ENCODE measurements around the gene CHTF8. TPM values are rescaled to one million over a fixed set of nuclear protein-coding genes. Genes with fewer than 3 reads are reported as not detected.

Gene CHTF8
- total RNA-seq, 1 experiment from 2014 or later = 161 TPM

DNA sequence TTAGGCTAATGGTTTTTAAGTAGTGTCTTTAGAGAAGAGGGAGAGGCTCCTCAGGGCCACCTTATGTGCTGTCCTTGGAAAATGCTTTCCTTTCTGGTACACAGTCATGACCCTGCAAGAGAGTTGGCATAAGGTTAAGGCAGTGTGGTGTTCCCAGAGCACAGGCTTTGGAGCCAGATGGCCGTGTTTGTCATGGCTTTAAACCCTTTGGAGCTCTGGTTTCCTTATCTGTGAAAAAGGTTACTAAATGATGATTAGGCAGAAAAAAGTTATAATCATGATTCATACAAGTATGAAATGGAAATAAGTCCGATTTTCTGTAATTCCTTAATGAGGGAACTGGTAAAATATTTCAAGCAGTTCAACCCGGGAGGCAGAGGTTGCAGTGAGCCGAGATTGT is 13.3 kb upstream of the CHTF8 start:
- BruUV-seq (replicated peaks) = no TSS peak
- no peaks in the 10 kb centered on the region for H3K9me2 ChIP-seq (ENCODE audit: insufficient read depth)
- H3K36me3 ChIP-seq (ENCODE audit: low read depth) = peaks cover 42% of the 10 kb centered on the region
- H3K4me3 ChIP-seq = no peak overlapping the region
- H3K4me2 ChIP-seq = no peak overlapping the region
- intact Hi-C loops (cut with micrococcal nuclease; ENCODE audit: unreplicated experiment) = no loop called here
- H3K9me3 ChIP-seq (ENCODE audit: insufficient read depth, low read depth) = no peaks in the 10 kb centered on the region
- TF ChIP-seq, protein P1, sequence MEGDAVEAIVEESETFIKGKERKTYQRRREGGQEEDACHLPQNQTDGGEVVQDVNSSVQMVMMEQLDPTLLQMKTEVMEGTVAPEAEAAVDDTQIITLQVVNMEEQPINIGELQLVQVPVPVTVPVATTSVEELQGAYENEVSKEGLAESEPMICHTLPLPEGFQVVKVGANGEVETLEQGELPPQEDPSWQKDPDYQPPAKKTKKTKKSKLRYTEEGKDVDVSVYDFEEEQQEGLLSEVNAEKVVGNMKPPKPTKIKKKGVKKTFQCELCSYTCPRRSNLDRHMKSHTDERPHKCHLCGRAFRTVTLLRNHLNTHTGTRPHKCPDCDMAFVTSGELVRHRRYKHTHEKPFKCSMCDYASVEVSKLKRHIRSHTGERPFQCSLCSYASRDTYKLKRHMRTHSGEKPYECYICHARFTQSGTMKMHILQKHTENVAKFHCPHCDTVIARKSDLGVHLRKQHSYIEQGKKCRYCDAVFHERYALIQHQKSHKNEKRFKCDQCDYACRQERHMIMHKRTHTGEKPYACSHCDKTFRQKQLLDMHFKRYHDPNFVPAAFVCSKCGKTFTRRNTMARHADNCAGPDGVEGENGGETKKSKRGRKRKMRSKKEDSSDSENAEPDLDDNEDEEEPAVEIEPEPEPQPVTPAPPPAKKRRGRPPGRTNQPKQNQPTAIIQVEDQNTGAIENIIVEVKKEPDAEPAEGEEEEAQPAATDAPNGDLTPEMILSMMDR (conservative IDR thresholded peaks at IDR 0.05) = no peak
- no peak for TF ChIP-seq EZH2 (IDR thresholded peaks at IDR 0.05; ENCODE audit: low read depth)
- DNase-seq = no peak
- H3K4me1 ChIP-seq (replicated peaks; ENCODE audit: insufficient read depth) = no peaks in the 10 kb centered on the region
- no peaks in the 10 kb centered on the region for H3K79me2 ChIP-seq (ENCODE audit: low read depth)
- no peaks in the 10 kb centered on the region for H3K27me3 ChIP-seq (ENCODE audit: insufficient read depth, low read depth)
- peak overlapping the region; percentile 38; the same call in 1 of the 2 replicates for H3K27ac ChIP-seq
- ChIA-PET POLR2A (ENCODE audit: unreplicated experiment) (no interaction called here), CTCF (interaction anchor here (0.7 kb wide), 2 partner anchors 13 to 143 kb away, joined by 3 to 5 read pairs; no protein-coding TSS in a partner anchor)
- H4K20me1 ChIP-seq (ENCODE audit: insufficient read depth) = peaks cover 9% of the 10 kb centered on the region; the same call in 1 of the 2 replicates
- H3F3A ChIP-seq (ENCODE audit: insufficient read depth, low read depth) = peaks cover 29% of the 10 kb centered on the region; the same call in 1 of the 2 replicates
- H2AFZ ChIP-seq = no peak overlapping the region

DNA sequence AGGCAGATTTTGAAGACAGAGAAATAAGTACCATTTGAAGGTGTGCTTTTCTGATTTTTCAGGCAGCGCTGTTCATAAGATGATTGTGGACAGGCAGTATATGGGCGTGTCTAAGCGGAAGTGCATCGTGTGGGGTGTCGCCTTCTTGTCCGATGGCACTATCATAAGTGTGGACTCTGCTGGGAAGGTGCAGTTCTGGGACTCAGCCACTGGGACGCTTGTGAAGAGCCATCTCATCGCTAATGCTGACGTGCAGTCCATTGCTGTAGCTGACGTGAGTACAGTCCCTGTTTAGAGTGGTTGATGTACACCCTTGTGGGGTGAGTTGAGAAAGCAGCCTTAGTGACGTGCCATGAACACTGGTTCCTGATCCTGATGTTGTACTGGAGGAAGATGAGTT is 10.7 kb upstream of the CHTF8 start:
- peaks cover 52% of the 10 kb centered on the region for H3K36me3 ChIP-seq (ENCODE audit: low read depth)
- no peaks in the 10 kb centered on the region for H3K9me3 ChIP-seq (ENCODE audit: insufficient read depth, low read depth)
- no peaks in the 10 kb centered on the region for H3K27me3 ChIP-seq (ENCODE audit: insufficient read depth, low read depth)
- intact Hi-C loops (cut with micrococcal nuclease; ENCODE audit: unreplicated experiment) = no loop called here
- POLR2A ChIA-PET (ENCODE audit: unreplicated experiment) = no interaction called here
- H3K4me1 ChIP-seq (replicated peaks; ENCODE audit: insufficient read depth) = no peaks in the 10 kb centered on the region
- TF ChIP-seq, protein P1 (conservative IDR thresholded peaks at IDR 0.05) = no peak
- TF ChIP-seq EZH2 (IDR thresholded peaks at IDR 0.05; ENCODE audit: low read depth) = no peak
- H4K20me1 ChIP-seq (ENCODE audit: insufficient read depth) = peaks cover 9% of the 10 kb centered on the region; the same call in 1 of the 2 replicates
- no peak overlapping the region for H3K4me2 ChIP-seq
- H3F3A ChIP-seq (ENCODE audit: insufficient read depth, low read depth) = peaks cover 23% of the 10 kb centered on the region; the same call in 1 of the 2 replicates
- CTCF ChIA-PET = no interaction called here
- H3K27ac ChIP-seq = no peak overlapping the region
- BruUV-seq (replicated peaks) = no TSS peak
- H2AFZ ChIP-seq = no peak overlapping the region
- H3K79me2 ChIP-seq (ENCODE audit: low read depth) = no peaks in the 10 kb centered on the region
- no peaks in the 10 kb centered on the region for H3K9me2 ChIP-seq (ENCODE audit: insufficient read depth)
- no peak overlapping the region for H3K4me3 ChIP-seq
- no peak for DNase-seq

DNA sequence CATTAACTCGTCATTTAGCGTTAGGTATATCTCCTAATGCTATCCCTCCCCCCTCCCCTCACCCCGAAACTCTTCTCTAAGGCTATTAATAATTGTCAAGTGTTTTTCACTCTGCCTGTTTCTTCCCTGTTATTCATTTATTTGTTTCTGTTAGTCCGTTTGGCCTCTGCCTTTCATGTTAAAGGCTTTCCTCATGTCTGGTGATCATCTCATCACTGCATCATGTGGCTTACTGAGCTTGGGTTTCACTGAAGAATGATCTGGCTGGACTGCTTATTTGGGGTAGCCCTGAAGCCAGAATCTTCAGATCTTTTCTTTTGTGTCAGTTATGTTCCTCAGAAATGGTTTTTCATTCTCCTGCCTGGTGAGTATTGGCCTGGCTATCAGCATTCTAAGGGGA is 9.5 kb upstream of the CHTF8 start:
- peaks cover 9% of the 10 kb centered on the region; the same call in 1 of the 2 replicates for H4K20me1 ChIP-seq (ENCODE audit: insufficient read depth)
- TF ChIP-seq EZH2 (IDR thresholded peaks at IDR 0.05; ENCODE audit: low read depth) = no peak
- TF ChIP-seq, protein P1 (conservative IDR thresholded peaks at IDR 0.05) = no peak
- no peak for DNase-seq
- CTCF ChIA-PET = no interaction called here
- no peaks in the 10 kb centered on the region for H3K9me3 ChIP-seq (ENCODE audit: insufficient read depth, low read depth)
- peaks cover 63% of the 10 kb centered on the region for H3K36me3 ChIP-seq (ENCODE audit: low read depth)
- intact Hi-C loops (cut with micrococcal nuclease; ENCODE audit: unreplicated experiment) = no loop called here
- H2AFZ ChIP-seq = no peak overlapping the region
- H3K27me3 ChIP-seq (ENCODE audit: insufficient read depth, low read depth) = no peaks in the 10 kb centered on the region
- H3K4me3 ChIP-seq = no peak overlapping the region
- H3K9me2 ChIP-seq (ENCODE audit: insufficient read depth) = no peaks in the 10 kb centered on the region
- H3F3A ChIP-seq (ENCODE audit: insufficient read depth, low read depth) = peaks cover 19% of the 10 kb centered on the region; the same call in 1 of the 2 replicates
- no peaks in the 10 kb centered on the region for H3K4me1 ChIP-seq (replicated peaks; ENCODE audit: insufficient read depth)
- no peak overlapping the region for H3K27ac ChIP-seq
- peaks cover 4% of the 10 kb centered on the region; the same call in 1 of the 2 replicates for H3K79me2 ChIP-seq (ENCODE audit: low read depth)
- no peak overlapping the region for H3K4me2 ChIP-seq
- POLR2A ChIA-PET (ENCODE audit: unreplicated experiment) = no interaction called here
- BruUV-seq (replicated peaks) = no TSS peak

Data from PC-9 (cell line).